ENCODE data around the gene TXNDC2. TPM values are rescaled to one million over a fixed set of nuclear protein-coding genes. Genes with fewer than 3 reads are reported as not detected.

The TXNDC2 gene
- total RNA-seq, 2 donors from 2014 or later = 3.6 TPM; not detected in 1

DNA sequence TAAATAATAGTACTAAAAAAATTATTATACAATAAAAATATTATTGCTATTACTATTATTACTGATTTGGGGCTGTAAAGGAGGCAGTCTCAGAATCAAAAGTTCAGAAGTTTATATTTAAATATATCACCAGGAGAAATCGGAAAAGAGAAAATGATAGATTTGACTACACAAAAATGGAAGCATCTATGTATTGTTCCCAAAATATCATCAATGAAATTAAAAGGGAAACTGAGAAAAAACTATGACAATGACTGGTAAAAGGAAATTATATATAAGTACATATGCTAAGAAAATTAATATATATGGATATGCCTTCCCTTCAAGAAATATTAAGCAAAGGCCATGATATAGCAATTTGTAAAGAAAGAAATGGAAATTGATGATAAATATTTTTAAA lies 7.7 kb upstream of the TXNDC2 start:
- 96% methylated on average over 1 of the region's 1 CpG for WGBS
- DNase-seq (ENCODE audit: low spot score) = no peak
- Histone ChIP-seq H3K27me3 (replicated peaks; ENCODE audit: insufficient read depth) (no peaks in the 10 kb centered on the region), H3K36me3 (no peaks in the 10 kb centered on the region), H3K4me1 (replicated peaks) (no peaks in the 10 kb centered on the region), H3K27ac (no peak overlapping the region), H3K9me3 (no peaks in the 10 kb centered on the region), H3K4me3 (no peak overlapping the region)
- TF ChIP-seq POLR2A (IDR thresholded peaks at IDR 0.05) (no peak), POLR2AphosphoS5 (IDR thresholded peaks at IDR 0.05) (no peak)
- TF ChIP-seq, protein P1, sequence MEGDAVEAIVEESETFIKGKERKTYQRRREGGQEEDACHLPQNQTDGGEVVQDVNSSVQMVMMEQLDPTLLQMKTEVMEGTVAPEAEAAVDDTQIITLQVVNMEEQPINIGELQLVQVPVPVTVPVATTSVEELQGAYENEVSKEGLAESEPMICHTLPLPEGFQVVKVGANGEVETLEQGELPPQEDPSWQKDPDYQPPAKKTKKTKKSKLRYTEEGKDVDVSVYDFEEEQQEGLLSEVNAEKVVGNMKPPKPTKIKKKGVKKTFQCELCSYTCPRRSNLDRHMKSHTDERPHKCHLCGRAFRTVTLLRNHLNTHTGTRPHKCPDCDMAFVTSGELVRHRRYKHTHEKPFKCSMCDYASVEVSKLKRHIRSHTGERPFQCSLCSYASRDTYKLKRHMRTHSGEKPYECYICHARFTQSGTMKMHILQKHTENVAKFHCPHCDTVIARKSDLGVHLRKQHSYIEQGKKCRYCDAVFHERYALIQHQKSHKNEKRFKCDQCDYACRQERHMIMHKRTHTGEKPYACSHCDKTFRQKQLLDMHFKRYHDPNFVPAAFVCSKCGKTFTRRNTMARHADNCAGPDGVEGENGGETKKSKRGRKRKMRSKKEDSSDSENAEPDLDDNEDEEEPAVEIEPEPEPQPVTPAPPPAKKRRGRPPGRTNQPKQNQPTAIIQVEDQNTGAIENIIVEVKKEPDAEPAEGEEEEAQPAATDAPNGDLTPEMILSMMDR (IDR thresholded peaks at IDR 0.05) = no peak
- intact Hi-C loops (cut with DNase I) = no loop called here

DNA sequence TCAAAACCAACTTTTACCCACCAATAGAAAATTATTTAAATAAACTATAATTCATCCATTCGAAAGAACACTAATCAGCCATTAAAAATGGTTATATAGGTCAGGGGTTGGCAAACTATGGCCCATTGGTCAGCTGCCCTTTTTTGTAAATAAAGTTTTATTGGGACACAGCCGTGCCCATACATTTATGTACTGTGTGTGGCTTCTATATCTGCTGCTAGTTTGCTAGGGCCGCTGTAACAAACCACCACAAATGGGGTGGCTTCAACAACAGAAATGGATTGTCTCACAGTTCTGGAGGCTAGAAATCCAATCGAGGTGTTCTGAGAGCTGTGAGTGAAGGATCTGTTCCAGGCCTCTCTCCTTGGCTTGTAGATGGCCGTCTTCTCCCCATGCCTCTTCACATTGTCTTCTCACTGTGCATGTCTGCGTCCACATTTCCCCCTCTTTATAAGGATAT lies 7.0 kb upstream of the TXNDC2 start:
- Histone ChIP-seq H3K27me3 (replicated peaks; ENCODE audit: insufficient read depth) (no peaks in the 10 kb centered on the region), H3K36me3 (no peaks in the 10 kb centered on the region), H3K4me3 (no peak overlapping the region), H3K27ac (no peak overlapping the region), H3K9me3 (no peaks in the 10 kb centered on the region), H3K4me1 (replicated peaks) (no peaks in the 10 kb centered on the region)
- TF ChIP-seq, protein P1 (IDR thresholded peaks at IDR 0.05) = no peak
- TF ChIP-seq POLR2A (IDR thresholded peaks at IDR 0.05) (no peak), POLR2AphosphoS5 (IDR thresholded peaks at IDR 0.05) (no peak)
- 95% methylated on average over 6 of the region's 6 CpGs for WGBS
- intact Hi-C loops (cut with DNase I) = no loop called here
- no peak for DNase-seq (ENCODE audit: low spot score)

DNA sequence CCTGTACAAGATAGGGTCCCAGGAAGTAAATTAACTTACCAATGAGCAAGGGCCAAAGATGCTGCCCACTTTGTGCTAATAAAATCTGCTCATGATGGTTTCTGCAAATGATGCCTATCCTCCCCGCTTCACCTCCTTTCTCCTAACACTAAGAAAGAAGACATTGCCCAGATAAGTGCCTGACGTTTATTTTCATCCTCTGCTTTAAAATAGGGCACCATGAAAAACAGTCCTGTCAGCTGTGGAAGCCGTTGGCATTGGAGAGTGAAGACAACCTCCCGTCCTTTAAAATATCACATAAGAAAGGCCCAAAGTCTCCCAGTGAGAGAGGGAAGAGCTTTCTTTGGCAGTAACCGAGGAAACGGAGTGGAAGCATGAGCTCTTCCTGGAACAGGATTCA lies 1.7 kb upstream of the TXNDC2 start:
- Histone ChIP-seq H3K36me3 (no peaks in the 10 kb centered on the region), H3K9me3 (no peaks in the 10 kb centered on the region), H3K27me3 (replicated peaks; ENCODE audit: insufficient read depth) (no peaks in the 10 kb centered on the region), H3K4me3 (no peak overlapping the region), H3K4me1 (replicated peaks) (no peaks in the 10 kb centered on the region), H3K27ac (no peak overlapping the region)
- TF ChIP-seq POLR2AphosphoS5 (IDR thresholded peaks at IDR 0.05) (no peak), POLR2A (IDR thresholded peaks at IDR 0.05) (no peak)
- TF ChIP-seq, protein P1 (IDR thresholded peaks at IDR 0.05) = no peak
- no peak for DNase-seq (ENCODE audit: low spot score)
- 89% methylated on average over 6 of the region's 6 CpGs for WGBS
- intact Hi-C loops (cut with DNase I) = no loop called here

DNA sequence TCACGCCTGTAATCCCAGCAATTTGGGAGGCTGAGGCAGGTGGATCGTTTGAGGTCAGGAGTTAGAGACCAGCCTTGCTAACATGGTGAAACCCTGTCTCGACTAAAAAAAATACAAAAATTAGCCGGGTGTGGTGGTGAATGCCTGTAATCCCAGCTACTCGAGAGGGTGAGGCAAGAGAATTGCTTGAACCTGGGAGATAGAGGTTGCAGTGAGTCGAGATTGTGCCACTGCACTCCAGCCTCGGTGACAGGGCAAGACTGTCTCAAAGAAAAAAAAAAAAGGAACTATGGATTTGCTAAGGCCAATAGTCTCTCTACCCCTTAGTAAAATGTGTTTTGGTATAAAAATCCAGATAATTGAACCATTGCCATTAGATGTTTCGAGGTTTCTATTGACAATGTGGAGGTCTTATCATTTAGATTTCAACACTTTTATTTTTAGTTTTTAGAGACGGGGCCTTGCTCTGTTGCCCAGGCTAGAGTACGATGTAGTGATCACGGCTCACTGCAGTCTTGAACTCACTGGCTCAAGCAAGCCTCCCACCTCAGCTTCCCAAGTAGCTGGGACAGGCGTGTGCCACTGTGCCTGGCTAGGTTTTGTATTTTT lies 1.1 kb upstream of the TXNDC2 start:
- Histone ChIP-seq H3K9me3 (no peaks in the 10 kb centered on the region), H3K27ac (no peak overlapping the region), H3K4me1 (replicated peaks) (no peaks in the 10 kb centered on the region), H3K36me3 (no peaks in the 10 kb centered on the region), H3K4me3 (no peak overlapping the region), H3K27me3 (replicated peaks; ENCODE audit: insufficient read depth) (no peaks in the 10 kb centered on the region)
- 95% methylated on average over 12 of the region's 12 CpGs for WGBS
- TF ChIP-seq POLR2AphosphoS5 (IDR thresholded peaks at IDR 0.05) = no peak
- TF ChIP-seq, protein P1 (IDR thresholded peaks at IDR 0.05) = no peak
- no peak for TF ChIP-seq POLR2A (IDR thresholded peaks at IDR 0.05)
- DNase-seq (ENCODE audit: low spot score) = no peak
- intact Hi-C loops (cut with DNase I) = no loop called here

DNA sequence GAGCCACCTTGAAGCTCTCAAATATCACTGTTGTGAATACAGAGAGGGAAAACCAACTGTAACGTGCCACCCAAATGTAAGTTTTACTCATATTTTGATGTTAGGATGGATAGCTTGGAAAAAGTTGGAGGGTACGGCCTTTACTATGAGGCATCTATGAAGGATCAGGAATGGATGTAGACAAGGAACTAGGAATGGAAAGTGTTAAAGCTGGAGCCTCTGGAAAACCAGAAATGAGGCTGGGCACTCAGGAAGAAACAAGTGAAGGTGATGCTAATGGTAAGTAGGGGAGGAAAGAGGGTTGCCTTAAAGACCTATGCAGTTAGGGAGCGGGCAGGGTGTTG lies 204 bp downstream of the TXNDC2 start:
- H3K9me3 ChIP-seq = no peaks in the 10 kb centered on the region
- H3K4me1 ChIP-seq (replicated peaks) = no peaks in the 10 kb centered on the region
- intact Hi-C loops (cut with DNase I) = no loop called here
- no peak overlapping the region for H3K27ac ChIP-seq
- no peaks in the 10 kb centered on the region for H3K36me3 ChIP-seq
- DNase-seq (ENCODE audit: low spot score) = no peak
- no peak overlapping the region for H3K4me3 ChIP-seq
- TF ChIP-seq, protein P1 (IDR thresholded peaks at IDR 0.05) = no peak
- TF ChIP-seq POLR2AphosphoS5 (IDR thresholded peaks at IDR 0.05) = no peak
- no peak for TF ChIP-seq POLR2A (IDR thresholded peaks at IDR 0.05)
- 94% methylated on average over 3 of the region's 3 CpGs for WGBS
- no peaks in the 10 kb centered on the region for H3K27me3 ChIP-seq (replicated peaks; ENCODE audit: insufficient read depth)

Data from prostate gland (tissue), 2 donors.